PC-3 (cell line): ENCODE measurements around the gene KCNJ5. TPM values are rescaled to one million over a fixed set of nuclear protein-coding genes. Genes with fewer than 3 reads are reported as not detected.

ENCODE experiments used
- ATAC-seq: fragments of 200-7000 bp; cut with Tn5 transposase; 2 replicates; pipeline ENCODE4 v1.9.1; 2020; ENCODE audit warnings: mild to moderate bottlenecking, moderate library complexity
- BruUV-seq: library from RNA; stranded (reverse); fragments of 400-500 nt; replicated peaks from 2 replicates; lab custom pipeline; 2021; lab: Mats Ljungman, UMichigan
- CTCF ChIA-PET: fragments of 300-600 bp; sonication (Branson Sonifier 250); formaldehyde crosslinking; loops from one replicate; lab custom pipeline; 2022; ENCODE audit warnings: antibody characterized with exemption; lab: Charles Lee
- POLR2A ChIA-PET: fragments of 300-600 bp; sonication (Branson Sonifier 250); formaldehyde crosslinking; loops from one replicate; lab custom pipeline; 2022; ENCODE audit warnings: antibody characterized with exemption; ENCODE audit not compliant: unreplicated experiment; lab: Charles Lee
- DNase-seq: peaks from one replicate; pipeline ENCODE4 v3.0.0-alpha.2; 2015
- H2AFZ ChIP-seq: fragments of 300-600 bp; sonication (generic); 2 replicates; pipeline ENCODE4 v1.6.0; 2016; ENCODE audit warnings: antibody characterized with exemption, low read length
- H3F3A ChIP-seq: fragments of 300-600 bp; sonication (generic); one replicate; pipeline ENCODE4 v1.6.0; 2017; ENCODE audit warnings: antibody characterized with exemption, low read length, control low read depth, mild to moderate bottlenecking; ENCODE audit not compliant: unreplicated experiment
- H3K27ac ChIP-seq: fragments of 300-600 bp; sonication (generic); 2 replicates; pipeline ENCODE4 v1.5.1; 2016; ENCODE audit warnings: mild to moderate bottlenecking, low read length
- H3K27me3 ChIP-seq: fragments of 300-600 bp; sonication (generic); 2 replicates; pipeline ENCODE4 v1.6.1; 2016; ENCODE audit warnings: low read length, mixed read lengths
- H3K36me3 ChIP-seq: fragments of 300-600 bp; sonication (generic); 2 replicates; pipeline ENCODE4 v1.6.1; 2016; ENCODE audit warnings: low read depth, mixed run types, low read length, mixed read lengths
- H3K4me1 ChIP-seq: fragments of 300-600 bp; sonication (generic); 2 replicates; pipeline ENCODE4 v1.5.1; 2016; ENCODE audit warnings: low read length; ENCODE audit not compliant: insufficient read depth
- H3K4me2 ChIP-seq: fragments of 300-600 bp; sonication (generic); 2 replicates; pipeline ENCODE4 v1.6.0; 2016; ENCODE audit warnings: low read length
- H3K4me3 ChIP-seq: fragments of 300-600 bp; sonication (generic); 2 replicates; pipeline ENCODE4 v1.5.1; 2016; ENCODE audit warnings: mild to moderate bottlenecking, low read length, mixed read lengths
- H3K79me2 ChIP-seq: fragments of 300-600 bp; sonication (generic); 2 replicates; pipeline ENCODE4 v1.6.1; 2017; ENCODE audit warnings: low read length, mixed read lengths
- H3K9ac ChIP-seq: fragments of 300-600 bp; sonication (generic); 2 replicates; pipeline ENCODE4 v1.6.0; 2016; ENCODE audit warnings: mild to moderate bottlenecking, low read length
- H3K9me2 ChIP-seq: fragments of 300-600 bp; sonication (generic); replicated peaks from 2 replicates; pipeline ENCODE4 v1.6.1; 2016; ENCODE audit warnings: mixed run types, low read length, mixed read lengths
- H3K9me3 ChIP-seq: fragments of 300-600 bp; sonication (generic); 2 replicates; pipeline ENCODE4 v1.6.1; 2016; ENCODE audit warnings: low read length, mixed read lengths
- H4K20me1 ChIP-seq: fragments of 300-600 bp; sonication (generic); 2 replicates; pipeline ENCODE4 v1.6.1; 2016; ENCODE audit warnings: low read length, mixed read lengths
- EZH2 ChIP-seq: fragments of 300-600 bp; sonication (generic); IDR thresholded peaks from one replicate; pipeline ENCODE4 v1.6.1; 2017; ENCODE audit warnings: antibody characterized with exemption, mild to moderate bottlenecking, low read length; ENCODE audit not compliant: unreplicated experiment
- EZH2phosphoT487 ChIP-seq: fragments of 300-600 bp; sonication (generic); IDR thresholded peaks from 2 replicates; pipeline ENCODE4 v1.6.1; 2018; ENCODE audit warnings: mild to moderate bottlenecking, antibody characterized with exemption, low read length, borderline replicate concordance
- intact Hi-C: fragments of 100-400 bp; cut with micrococcal nuclease; formaldehyde crosslinking; loops from 2 replicates; pipeline ENCODE4 v1.9.0; 2023
- total RNA-seq: library from RNA; depleted of rRNA; stranded (reverse); fragments of >200 nt; gene quantifications from 2 replicates; pipeline ENCODE4 v1.2.3, GENCODE V29; 2014
- TF ChIP-seq, protein P1 (sequence below): fragments of 300-600 bp; sonication (generic); conservative IDR thresholded peaks from 2 replicates; pipeline ENCODE4 v1.5.1; 2017; ENCODE audit warnings: antibody characterized with exemption, low read depth, mild to moderate bottlenecking, low read length

Gene KCNJ5
- total RNA-seq, 1 experiment from 2014 or later: not detected

- H3K4me2 ChIP-seq: peak overlapping the region; percentile 19
- ATAC-seq (no peak), DNase-seq (peak; percentile 71)
- no peaks in the 10 kb centered on the region for H3K9me3 ChIP-seq
- H3K27ac ChIP-seq: no peak overlapping the region
- TF ChIP-seq EZH2phosphoT487: no peak
- TF ChIP-seq EZH2: no peak
- TF ChIP-seq, protein P1, sequence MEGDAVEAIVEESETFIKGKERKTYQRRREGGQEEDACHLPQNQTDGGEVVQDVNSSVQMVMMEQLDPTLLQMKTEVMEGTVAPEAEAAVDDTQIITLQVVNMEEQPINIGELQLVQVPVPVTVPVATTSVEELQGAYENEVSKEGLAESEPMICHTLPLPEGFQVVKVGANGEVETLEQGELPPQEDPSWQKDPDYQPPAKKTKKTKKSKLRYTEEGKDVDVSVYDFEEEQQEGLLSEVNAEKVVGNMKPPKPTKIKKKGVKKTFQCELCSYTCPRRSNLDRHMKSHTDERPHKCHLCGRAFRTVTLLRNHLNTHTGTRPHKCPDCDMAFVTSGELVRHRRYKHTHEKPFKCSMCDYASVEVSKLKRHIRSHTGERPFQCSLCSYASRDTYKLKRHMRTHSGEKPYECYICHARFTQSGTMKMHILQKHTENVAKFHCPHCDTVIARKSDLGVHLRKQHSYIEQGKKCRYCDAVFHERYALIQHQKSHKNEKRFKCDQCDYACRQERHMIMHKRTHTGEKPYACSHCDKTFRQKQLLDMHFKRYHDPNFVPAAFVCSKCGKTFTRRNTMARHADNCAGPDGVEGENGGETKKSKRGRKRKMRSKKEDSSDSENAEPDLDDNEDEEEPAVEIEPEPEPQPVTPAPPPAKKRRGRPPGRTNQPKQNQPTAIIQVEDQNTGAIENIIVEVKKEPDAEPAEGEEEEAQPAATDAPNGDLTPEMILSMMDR: no peak
- H2AFZ ChIP-seq: peak overlapping the region; percentile 37
- no peaks in the 10 kb centered on the region for H4K20me1 ChIP-seq
- intact Hi-C loops: no loop called here
- ChIA-PET POLR2A (no interaction called here), CTCF (interaction anchor here (0.6 kb wide), 2 partner anchors 17 to 423 kb away, joined by 3 read pairs; no protein-coding TSS in a partner anchor)
- H3K4me3 ChIP-seq: no peak overlapping the region
- H3K79me2 ChIP-seq: no peaks in the 10 kb centered on the region
- no TSS peak for BruUV-seq
- no peaks in the 10 kb centered on the region for H3K9me2 ChIP-seq
- peaks cover 19% of the 10 kb centered on the region for H3K4me1 ChIP-seq
- no peak overlapping the region for H3K9ac ChIP-seq
- H3K36me3 ChIP-seq: no peaks in the 10 kb centered on the region
- no peaks in the 10 kb centered on the region for H3F3A ChIP-seq
- H3K27me3 ChIP-seq: peaks cover 9% of the 10 kb centered on the region
These were observed 17.5 kb downstream of the KCNJ5 start for GRCh38 chr11:128908391-128909246.

DNA sequence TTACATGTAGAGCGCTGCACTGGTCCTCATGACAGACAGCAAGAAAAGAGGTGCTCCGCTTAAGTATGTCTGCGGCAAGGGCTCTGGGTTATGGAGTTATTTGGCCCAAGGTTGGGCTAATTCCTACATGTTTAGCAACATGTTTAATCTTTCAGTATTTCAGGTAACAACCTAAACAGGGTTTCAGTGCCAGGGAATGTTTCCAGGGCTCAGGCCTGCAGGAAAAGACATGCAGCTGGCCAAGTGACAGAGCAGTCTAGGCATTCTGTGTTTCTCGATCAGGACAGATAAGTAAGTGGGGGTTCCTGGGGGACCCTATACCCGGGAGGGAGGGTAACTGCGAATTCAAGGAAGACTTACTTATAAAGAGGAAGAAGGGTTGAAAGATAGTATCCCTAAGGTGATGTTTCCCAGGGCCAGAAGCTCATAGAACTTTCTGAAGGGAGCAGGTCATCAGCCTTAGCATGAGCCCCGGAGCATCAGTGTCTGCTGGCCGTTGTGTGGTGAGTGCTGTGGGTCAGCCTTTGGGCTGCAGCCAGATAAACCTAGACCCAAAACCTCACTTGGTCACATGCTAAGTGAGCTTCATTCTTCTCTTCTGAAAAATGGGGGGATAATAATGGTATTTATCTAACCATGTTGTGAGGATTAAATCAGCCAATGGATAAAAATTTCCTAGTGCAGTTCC is 18.4 kb downstream of the KCNJ5 start:
- Histone ChIP-seq H3K36me3 (no peaks in the 10 kb centered on the region), H3K27me3 (peaks cover 11% of the 10 kb centered on the region), H3K9ac (no peak overlapping the region), H3K4me2 (no peak overlapping the region), H2AFZ (no peak overlapping the region), H3K79me2 (no peaks in the 10 kb centered on the region), H3K9me2 (no peaks in the 10 kb centered on the region), H3K9me3 (no peaks in the 10 kb centered on the region), H3K27ac (no peak overlapping the region), H3F3A (no peaks in the 10 kb centered on the region), H4K20me1 (no peaks in the 10 kb centered on the region), H3K4me1 (peaks cover 18% of the 10 kb centered on the region), H3K4me3 (no peak overlapping the region)
- ATAC-seq (no peak), DNase-seq (no peak)
- TF ChIP-seq EZH2phosphoT487: no peak
- TF ChIP-seq, protein P1: no peak
- no peak for TF ChIP-seq EZH2
- intact Hi-C loops: no loop called here
- ChIA-PET POLR2A (no interaction called here), CTCF (no interaction called here)
- BruUV-seq: no TSS peak
